Measurements from ENCODE around the gene TRIM13. TPM values are rescaled to one million over a fixed set of nuclear protein-coding genes. Genes with fewer than 3 reads are reported as not detected.
A peak's percentile ranks its signal among the peaks of the same experiment; 100 is the strongest.

TRIM13 gene
- total RNA-seq, 1 experiment from 2014 or later, result 45.4 TPM

DNA sequence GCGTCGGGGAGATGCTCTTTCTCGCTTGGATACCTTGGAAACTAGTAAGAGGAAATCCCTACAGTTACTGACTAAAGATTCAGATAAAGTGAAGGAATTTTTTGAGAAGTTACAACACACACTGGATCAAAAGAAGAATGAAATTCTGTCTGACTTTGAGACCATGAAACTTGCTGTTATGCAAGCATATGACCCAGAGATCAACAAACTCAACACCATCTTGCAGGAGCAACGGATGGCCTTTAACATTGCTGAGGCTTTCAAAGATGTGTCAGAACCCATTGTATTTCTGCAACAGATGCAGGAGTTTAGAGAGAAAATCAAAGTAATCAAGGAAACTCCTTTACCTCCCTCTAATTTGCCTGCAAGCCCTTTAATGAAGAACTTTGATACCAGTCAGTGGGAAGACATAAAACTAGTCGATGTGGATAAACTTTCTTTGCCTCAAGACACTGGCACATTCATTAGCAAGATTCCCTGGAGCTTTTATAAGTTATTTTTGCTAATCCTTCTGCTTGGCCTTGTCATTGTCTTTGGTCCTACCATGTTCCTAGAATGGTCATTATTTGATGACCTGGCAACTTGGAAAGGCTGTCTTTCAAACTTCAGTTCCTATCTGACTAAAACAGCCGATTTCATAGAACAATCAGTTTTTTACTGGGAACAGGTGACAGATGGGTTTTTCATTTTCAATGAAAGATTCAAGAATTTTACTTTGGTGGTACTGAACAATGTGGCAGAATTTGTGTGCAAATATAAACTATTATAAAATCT lies 15.7 kb downstream of the TRIM13 start:
- Histone ChIP-seq H3T11ph (ENCODE audit: low read length) (no peak overlapping the region), H3K14ac (ENCODE audit: insufficient read depth, low read length) (no peak overlapping the region), H3K56ac (ENCODE audit: insufficient read length, low read depth, low read length) (no peak overlapping the region), H4K8ac (replicated peaks; ENCODE audit: insufficient read length, low read depth, low read length) (no peak overlapping the region), H4K20me1 (ENCODE audit: control insufficient read depth, insufficient read depth, insufficient read length) (no peaks in the 10 kb centered on the region), H2AFZ (ENCODE audit: low read length) (no peak overlapping the region), H2BK20ac (ENCODE audit: low read depth, low read length, poor library complexity, severe bottlenecking) (no peak overlapping the region), H3K4me1 (ENCODE audit: insufficient read depth, low read length) (no peaks in the 10 kb centered on the region; the same call in 1 of the 2 replicates), H4K5ac (ENCODE audit: insufficient read length, low read depth, low read length) (no peak overlapping the region), H2AK5ac (ENCODE audit: insufficient read length, low read length) (no peak overlapping the region), H2BK120ac (ENCODE audit: low read depth, low read length, poor library complexity, severe bottlenecking) (no peak overlapping the region), H3K27me3 (ENCODE audit: insufficient read depth, low read length) (no peaks in the 10 kb centered on the region), H3K4me2 (ENCODE audit: insufficient read depth, insufficient read length, low read length) (no peak overlapping the region), H3K27ac (ENCODE audit: insufficient read length, low read depth, low read length) (no peak overlapping the region), H3K79me2 (ENCODE audit: insufficient read depth, low read length) (no peaks in the 10 kb centered on the region), H2BK5ac (ENCODE audit: insufficient read length, low read length) (no peak overlapping the region), H2BK15ac (ENCODE audit: low read depth, low read length) (no peak overlapping the region), H3K9ac (ENCODE audit: extremely low read depth, insufficient read length, low read length) (no peak overlapping the region), H3K18ac (ENCODE audit: insufficient read length, low read depth, low read length) (no peak overlapping the region), H3K9me3 (ENCODE audit: control insufficient read depth, low read depth, low read length) (no peaks in the 10 kb centered on the region), H3K23me2 (ENCODE audit: insufficient read length, low read depth, low read length, poor library complexity, severe bottlenecking) (no peaks in the 10 kb centered on the region), H3K79me1 (ENCODE audit: insufficient read depth, low read depth, low read length, poor library complexity, severe bottlenecking) (no peaks in the 10 kb centered on the region), H2BK12ac (ENCODE audit: insufficient read length, low read depth, low read length) (no peak overlapping the region), H3K4ac (ENCODE audit: low read depth, low read length) (no peak overlapping the region), H3K23ac (ENCODE audit: insufficient read length, low read depth, low read length) (no peak overlapping the region), H4K91ac (ENCODE audit: insufficient read length, low read depth, low read length) (no peak overlapping the region)
- Mint-ChIP-seq H3K27ac (peak overlapping the region in 2 of 3 experiments; percentile 2 to 34; a peak in 3 of 7 replicates), H3K4me3 (no peak overlapping the region), H3K27me3 (ENCODE audit: low read depth) (no peaks in the 10 kb centered on the region), H3K9me3 (0 out of 5 replicates have a peak, but pooled peaks cover 0 to 2% of the 10 kb centered on the region in 2 experiments), H3K36me3 (ENCODE audit: insufficient read depth in 1 of 3, low read depth in 3 of 3) (peaks cover 26 to 58% (median 44%) of the 10 kb centered on the region in 3 experiments), H3K4me1 (peaks cover 28 to 35% of the 10 kb centered on the region in 2 experiments)
- TF ChIP-seq, protein P1, sequence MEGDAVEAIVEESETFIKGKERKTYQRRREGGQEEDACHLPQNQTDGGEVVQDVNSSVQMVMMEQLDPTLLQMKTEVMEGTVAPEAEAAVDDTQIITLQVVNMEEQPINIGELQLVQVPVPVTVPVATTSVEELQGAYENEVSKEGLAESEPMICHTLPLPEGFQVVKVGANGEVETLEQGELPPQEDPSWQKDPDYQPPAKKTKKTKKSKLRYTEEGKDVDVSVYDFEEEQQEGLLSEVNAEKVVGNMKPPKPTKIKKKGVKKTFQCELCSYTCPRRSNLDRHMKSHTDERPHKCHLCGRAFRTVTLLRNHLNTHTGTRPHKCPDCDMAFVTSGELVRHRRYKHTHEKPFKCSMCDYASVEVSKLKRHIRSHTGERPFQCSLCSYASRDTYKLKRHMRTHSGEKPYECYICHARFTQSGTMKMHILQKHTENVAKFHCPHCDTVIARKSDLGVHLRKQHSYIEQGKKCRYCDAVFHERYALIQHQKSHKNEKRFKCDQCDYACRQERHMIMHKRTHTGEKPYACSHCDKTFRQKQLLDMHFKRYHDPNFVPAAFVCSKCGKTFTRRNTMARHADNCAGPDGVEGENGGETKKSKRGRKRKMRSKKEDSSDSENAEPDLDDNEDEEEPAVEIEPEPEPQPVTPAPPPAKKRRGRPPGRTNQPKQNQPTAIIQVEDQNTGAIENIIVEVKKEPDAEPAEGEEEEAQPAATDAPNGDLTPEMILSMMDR (conservative IDR thresholded peaks at IDR 0.05), result no peak
- no CpG with 5 or more reads among the region's 6 CpGs for WGBS (ENCODE audit: extremely low coverage, insufficient read length, low lambda C conversion rate)
- no peak for DNase-seq
